ENCODE results near the gene GGTA1.

Gene GGTA1

GRCh38 chr9:121542025-121542424, 42.4 kb upstream of the GGTA1 start:
- H3K9me3 ChIP-seq (ENCODE audit: control insufficient read depth, low read length) = no peaks in the 10 kb centered on the region
- TF ChIP-seq CTCF (IDR thresholded peaks at IDR 0.05) = no peak

GRCh38 chr9:121541256-121541655, 41.6 kb upstream of the GGTA1 start:
- H3K27ac ChIP-seq = no peak overlapping the region
- H2AFZ ChIP-seq = no peak overlapping the region
- no peaks in the 10 kb centered on the region for H3K27me3 ChIP-seq (ENCODE audit: control insufficient read depth, insufficient read depth, low read length)
- H3K36me3 ChIP-seq (ENCODE audit: control insufficient read depth, insufficient read depth, low read length) = no peaks in the 10 kb centered on the region
- H3K9me3 ChIP-seq (ENCODE audit: control insufficient read depth, low read length) = no peaks in the 10 kb centered on the region
- H3K79me2 ChIP-seq = no peaks in the 10 kb centered on the region
- no peak for TF ChIP-seq CTCF (IDR thresholded peaks at IDR 0.05)
- H3K9ac ChIP-seq = no peak overlapping the region
- no peak overlapping the region for H3K4me2 ChIP-seq (ENCODE audit: low read length)
- H3K4me3 ChIP-seq (ENCODE audit: low read depth, low read length) = no peak overlapping the region
- no peaks in the 10 kb centered on the region for H3K4me1 ChIP-seq

More at GRCh38 chr9:121542025-121542424, 42.4 kb upstream of the GGTA1 start:
- H3K27me3 ChIP-seq (ENCODE audit: control insufficient read depth, insufficient read depth, low read length) = no peaks in the 10 kb centered on the region
- H3K4me1 ChIP-seq = no peaks in the 10 kb centered on the region
- no peaks in the 10 kb centered on the region for H3K36me3 ChIP-seq (ENCODE audit: control insufficient read depth, insufficient read depth, low read length)
- no peak overlapping the region for H3K27ac ChIP-seq
- no peak overlapping the region for H2AFZ ChIP-seq
- H3K79me2 ChIP-seq = no peaks in the 10 kb centered on the region
- H3K4me3 ChIP-seq (ENCODE audit: low read depth, low read length) = no peak overlapping the region
- no peak overlapping the region for H3K4me2 ChIP-seq (ENCODE audit: low read length)
- no peak overlapping the region for H3K9ac ChIP-seq

- no peaks in the 10 kb centered on the region for H3K79me2 ChIP-seq
Measured at GRCh38 chr9:121538221-121538620, 38.6 kb upstream of the GGTA1 start.

GRCh38 chr9:121537283-121537682, 37.6 kb upstream of the GGTA1 start:
- Histone ChIP-seq H2AFZ (peak overlapping the region; percentile 22), H3K4me1 (no peaks in the 10 kb centered on the region), H3K27ac (no peak overlapping the region), H3K79me2 (no peaks in the 10 kb centered on the region), H3K4me3 (ENCODE audit: low read depth, low read length) (no peak overlapping the region), H3K4me2 (ENCODE audit: low read length) (no peak overlapping the region), H3K9me3 (ENCODE audit: control insufficient read depth, low read length) (no peaks in the 10 kb centered on the region), H3K9ac (no peak overlapping the region), H3K27me3 (ENCODE audit: control insufficient read depth, insufficient read depth, low read length) (no peaks in the 10 kb centered on the region), H3K36me3 (ENCODE audit: control insufficient read depth, insufficient read depth, low read length) (no peaks in the 10 kb centered on the region)
- no peak for TF ChIP-seq CTCF (IDR thresholded peaks at IDR 0.05)

More at GRCh38 chr9:121538221-121538620, 38.6 kb upstream of the GGTA1 start:
- Histone ChIP-seq H3K9me3 (ENCODE audit: control insufficient read depth, low read length) (no peaks in the 10 kb centered on the region), H3K27me3 (ENCODE audit: control insufficient read depth, insufficient read depth, low read length) (no peaks in the 10 kb centered on the region), H3K36me3 (ENCODE audit: control insufficient read depth, insufficient read depth, low read length) (no peaks in the 10 kb centered on the region), H3K4me2 (ENCODE audit: low read length) (no peak overlapping the region), H3K4me1 (no peaks in the 10 kb centered on the region), H3K4me3 (ENCODE audit: low read depth, low read length) (no peak overlapping the region), H2AFZ (no peak overlapping the region), H3K9ac (no peak overlapping the region), H3K27ac (no peak overlapping the region)
- TF ChIP-seq CTCF (IDR thresholded peaks at IDR 0.05) = no peak

GRCh38 chr9:121532881-121533280, 33.2 kb upstream of the GGTA1 start:
- H3K27me3 ChIP-seq (ENCODE audit: control insufficient read depth, insufficient read depth, low read length) = no peaks in the 10 kb centered on the region
- no peak overlapping the region for H3K4me2 ChIP-seq (ENCODE audit: low read length)
- no peak overlapping the region for H3K4me3 ChIP-seq (ENCODE audit: low read depth, low read length)
- no peak overlapping the region for H3K9ac ChIP-seq
- TF ChIP-seq CTCF (IDR thresholded peaks at IDR 0.05) = no peak
- no peaks in the 10 kb centered on the region for H3K36me3 ChIP-seq (ENCODE audit: control insufficient read depth, insufficient read depth, low read length)
- no peak overlapping the region for H3K27ac ChIP-seq
- no peaks in the 10 kb centered on the region for H3K79me2 ChIP-seq
- H2AFZ ChIP-seq = no peak overlapping the region
- no peaks in the 10 kb centered on the region for H3K4me1 ChIP-seq
- no peaks in the 10 kb centered on the region for H3K9me3 ChIP-seq (ENCODE audit: control insufficient read depth, low read length)

Measured in parathyroid adenoma (tissue), 2 donors.